ENCODE data around the gene SNX6. TPM values are rescaled to one million over a fixed set of nuclear protein-coding genes. Genes with fewer than 3 reads are reported as not detected.

SNX6 gene
- total and polyA plus RNA-seq, 9 of the 15 experiments (the other 6 are each of a cell fraction or from before 2014, with no cell fraction given): 34.6 to 111 (median 57.5) TPM

DNA sequence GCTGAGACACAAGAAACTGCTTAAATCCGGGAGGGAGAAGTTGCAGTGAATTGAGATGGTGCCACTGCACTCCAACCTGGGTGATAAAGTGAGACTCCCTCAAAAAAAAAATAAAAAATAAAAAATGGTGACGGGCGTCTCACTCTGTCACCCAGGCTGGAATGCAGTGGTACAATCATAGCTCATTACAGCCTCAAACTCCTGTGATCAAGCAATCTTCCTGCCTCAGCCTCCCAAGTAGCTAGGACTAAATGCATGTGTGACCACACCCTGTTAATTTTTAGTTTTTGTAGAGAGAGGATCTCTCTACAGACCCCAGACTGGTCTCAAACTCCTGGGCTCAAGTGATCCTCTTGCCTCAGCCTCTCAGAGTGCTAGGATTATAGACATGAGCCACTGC, 9.1 kb downstream of the SNX6 start:
- Histone ChIP-seq H4K20me1 (replicated peaks; ENCODE audit: control insufficient read depth, insufficient read depth, low read length) (no peaks in the 10 kb centered on the region), H3K9me3 (replicated peaks; ENCODE audit: control insufficient read depth, insufficient read depth, low read depth, low read length) (no peaks in the 10 kb centered on the region), H3K4me3 (no peak overlapping the region), H3K4me2 (ENCODE audit: insufficient read depth, low read length) (no peak overlapping the region), H3K27ac (ENCODE audit: extremely low read depth, low read depth, low read length) (no peak overlapping the region), H3K9ac (ENCODE audit: insufficient read depth in 1 of 2, low read depth in 2 of 2, low read length in 2 of 2) (no peak overlapping the region), H3K27me3 (ENCODE audit: control insufficient read depth in 2 of 2, insufficient read depth in 2 of 2, low read length in 2 of 2) (no peaks in the 10 kb centered on the region), H3K9me1 (ENCODE audit: control insufficient read depth, insufficient read depth, low read length) (peaks cover 3% of the 10 kb centered on the region), H3K4me1 (replicated peaks in 1 of 2; ENCODE audit: control insufficient read depth in 2 of 2, insufficient read depth in 2 of 2, low read length in 2 of 2) (no peaks in the 10 kb centered on the region; a peak in 1 of 5 replicates), H3K79me2 (ENCODE audit: control insufficient read depth, insufficient read depth, low read length) (peaks cover 8% of the 10 kb centered on the region; the same call in 2 of the 3 replicates), H3K36me3 (ENCODE audit: control insufficient read depth, insufficient read depth, low read length) (peaks cover 32% of the 10 kb centered on the region), H2AFZ (ENCODE audit: low read depth, low read length) (no peak overlapping the region)
- WGBS (ENCODE audit: insufficient coverage, low coverage, missing lambda C conversion rate): 82% methylated on average over 3 of the region's 3 CpGs
- in situ Hi-C loops (cut with MboI): no loop called here
- intact Hi-C loops (cut with micrococcal nuclease): no loop called here
- ATAC-seq (no peak), FAIRE-seq (no peak), DNase-seq (ENCODE audit: extremely low read depth in 1 of 4, low spot score in 3 of 4) (no peak)
- TF ChIP-seq, protein P1, sequence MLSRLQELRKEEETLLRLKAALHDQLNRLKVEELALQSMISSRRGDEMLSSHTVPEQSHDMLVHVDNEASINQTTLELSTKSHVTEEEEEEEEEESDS (CRISPR knock-in tag; IDR thresholded peaks at IDR 0.05): no peak
- ChIA-PET CTCF (ENCODE audit: low intra/inter-chr PET ratio) (no interaction called here), POLR2A (interaction anchor here (0.5 kb wide), 1 partner anchor 362 kb away, joined by 3 read pairs; the partner anchor contains the start of gene SRP54)
- BruUV-seq (replicated peaks): no TSS peak

DNA sequence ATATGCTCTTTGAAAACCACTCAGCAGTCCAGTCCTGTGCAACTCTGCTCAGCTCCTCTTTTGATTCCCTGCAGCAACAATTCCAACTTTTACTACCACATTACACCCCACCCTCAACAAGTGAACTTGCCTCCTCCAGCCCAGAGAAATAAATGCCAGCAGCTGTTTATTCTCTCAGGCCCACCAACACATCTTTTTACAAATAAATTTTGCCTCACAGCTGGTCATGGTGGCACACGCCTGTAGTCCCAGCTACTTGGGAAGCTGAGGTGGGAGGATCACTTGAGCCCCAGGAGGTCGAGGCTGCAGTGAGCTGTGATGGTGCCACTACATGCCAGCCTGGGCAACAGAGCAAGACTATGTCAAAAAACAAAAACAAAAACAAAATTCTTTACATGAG, 9.8 kb downstream of the SNX6 start:
- no peaks in the 10 kb centered on the region for H3K27me3 ChIP-seq (ENCODE audit: control insufficient read depth in 2 of 2, insufficient read depth in 2 of 2, low read length in 2 of 2)
- H4K20me1 ChIP-seq (replicated peaks; ENCODE audit: control insufficient read depth, insufficient read depth, low read length): no peaks in the 10 kb centered on the region
- no peak for DNase-seq (ENCODE audit: extremely low read depth in 1 of 4, low spot score in 3 of 4)
- ATAC-seq: no peak
- in situ Hi-C loops (cut with MboI): no loop called here
- no peaks in the 10 kb centered on the region; a peak in 1 of 5 replicates for H3K4me1 ChIP-seq (replicated peaks in 1 of 2; ENCODE audit: control insufficient read depth in 2 of 2, insufficient read depth in 2 of 2, low read length in 2 of 2)
- peaks cover 5% of the 10 kb centered on the region; the same call in 2 of the 3 replicates for H3K79me2 ChIP-seq (ENCODE audit: control insufficient read depth, insufficient read depth, low read length)
- no peaks in the 10 kb centered on the region for H3K9me3 ChIP-seq (replicated peaks; ENCODE audit: control insufficient read depth, insufficient read depth, low read depth, low read length)
- no peak for FAIRE-seq
- 78% methylated on average over 1 of the region's 2 CpGs for WGBS (ENCODE audit: insufficient coverage, low coverage, missing lambda C conversion rate)
- H2AFZ ChIP-seq (ENCODE audit: low read depth, low read length): no peak overlapping the region
- no TSS peak for BruUV-seq (replicated peaks)
- H3K27ac ChIP-seq (ENCODE audit: extremely low read depth, low read depth, low read length): no peak overlapping the region
- ChIA-PET CTCF (ENCODE audit: low intra/inter-chr PET ratio) (no interaction called here), POLR2A (interaction anchor here (1.4 kb wide), 1 partner anchor 9 kb away, joined by 6 read pairs; no protein-coding TSS in a partner anchor)
- H3K9ac ChIP-seq (ENCODE audit: insufficient read depth in 1 of 2, low read depth in 2 of 2, low read length in 2 of 2): no peak overlapping the region
- intact Hi-C loops (cut with micrococcal nuclease): no loop called here
- H3K4me2 ChIP-seq (ENCODE audit: insufficient read depth, low read length): no peak overlapping the region
- H3K4me3 ChIP-seq: no peak overlapping the region
- H3K36me3 ChIP-seq (ENCODE audit: control insufficient read depth, insufficient read depth, low read length): peaks cover 32% of the 10 kb centered on the region
- peaks cover 3% of the 10 kb centered on the region for H3K9me1 ChIP-seq (ENCODE audit: control insufficient read depth, insufficient read depth, low read length)
- no peak for TF ChIP-seq TAF1 (IDR thresholded peaks at IDR 0.05; ENCODE audit: control insufficient read depth, extremely low read depth, insufficient read depth, low read length, severe bottlenecking)
- TF ChIP-seq, protein P2, sequence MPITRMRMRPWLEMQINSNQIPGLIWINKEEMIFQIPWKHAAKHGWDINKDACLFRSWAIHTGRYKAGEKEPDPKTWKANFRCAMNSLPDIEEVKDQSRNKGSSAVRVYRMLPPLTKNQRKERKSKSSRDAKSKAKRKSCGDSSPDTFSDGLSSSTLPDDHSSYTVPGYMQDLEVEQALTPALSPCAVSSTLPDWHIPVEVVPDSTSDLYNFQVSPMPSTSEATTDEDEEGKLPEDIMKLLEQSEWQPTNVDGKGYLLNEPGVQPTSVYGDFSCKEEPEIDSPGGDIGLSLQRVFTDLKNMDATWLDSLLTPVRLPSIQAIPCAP (CRISPR knock-in tag; IDR thresholded peaks at IDR 0.05; ENCODE audit: borderline replicate concordance): no peak
- TF ChIP-seq NFIC (IDR thresholded peaks at IDR 0.05): no peak
- TF ChIP-seq, protein P3, sequence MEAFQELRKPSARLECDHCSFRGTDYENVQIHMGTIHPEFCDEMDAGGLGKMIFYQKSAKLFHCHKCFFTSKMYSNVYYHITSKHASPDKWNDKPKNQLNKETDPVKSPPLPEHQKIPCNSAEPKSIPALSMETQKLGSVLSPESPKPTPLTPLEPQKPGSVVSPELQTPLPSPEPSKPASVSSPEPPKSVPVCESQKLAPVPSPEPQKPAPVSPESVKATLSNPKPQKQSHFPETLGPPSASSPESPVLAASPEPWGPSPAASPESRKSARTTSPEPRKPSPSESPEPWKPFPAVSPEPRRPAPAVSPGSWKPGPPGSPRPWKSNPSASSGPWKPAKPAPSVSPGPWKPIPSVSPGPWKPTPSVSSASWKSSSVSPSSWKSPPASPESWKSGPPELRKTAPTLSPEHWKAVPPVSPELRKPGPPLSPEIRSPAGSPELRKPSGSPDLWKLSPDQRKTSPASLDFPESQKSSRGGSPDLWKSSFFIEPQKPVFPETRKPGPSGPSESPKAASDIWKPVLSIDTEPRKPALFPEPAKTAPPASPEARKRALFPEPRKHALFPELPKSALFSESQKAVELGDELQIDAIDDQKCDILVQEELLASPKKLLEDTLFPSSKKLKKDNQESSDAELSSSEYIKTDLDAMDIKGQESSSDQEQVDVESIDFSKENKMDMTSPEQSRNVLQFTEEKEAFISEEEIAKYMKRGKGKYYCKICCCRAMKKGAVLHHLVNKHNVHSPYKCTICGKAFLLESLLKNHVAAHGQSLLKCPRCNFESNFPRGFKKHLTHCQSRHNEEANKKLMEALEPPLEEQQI (IDR thresholded peaks at IDR 0.05): no peak
- TF ChIP-seq, protein P4, sequence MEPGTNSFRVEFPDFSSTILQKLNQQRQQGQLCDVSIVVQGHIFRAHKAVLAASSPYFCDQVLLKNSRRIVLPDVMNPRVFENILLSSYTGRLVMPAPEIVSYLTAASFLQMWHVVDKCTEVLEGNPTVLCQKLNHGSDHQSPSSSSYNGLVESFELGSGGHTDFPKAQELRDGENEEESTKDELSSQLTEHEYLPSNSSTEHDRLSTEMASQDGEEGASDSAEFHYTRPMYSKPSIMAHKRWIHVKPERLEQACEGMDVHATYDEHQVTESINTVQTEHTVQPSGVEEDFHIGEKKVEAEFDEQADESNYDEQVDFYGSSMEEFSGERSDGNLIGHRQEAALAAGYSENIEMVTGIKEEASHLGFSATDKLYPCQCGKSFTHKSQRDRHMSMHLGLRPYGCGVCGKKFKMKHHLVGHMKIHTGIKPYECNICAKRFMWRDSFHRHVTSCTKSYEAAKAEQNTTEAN (CRISPR knock-in tag; IDR thresholded peaks at IDR 0.05): no peak
- TF ChIP-seq KDM1A (IDR thresholded peaks at IDR 0.05): no peak
- TF ChIP-seq MAFG (tag; conservative IDR thresholded peaks at IDR 0.05): no peak
- TF ChIP-seq NCOR1 (IDR thresholded peaks at IDR 0.05): no peak
- TF ChIP-seq POLR2AphosphoS5 (IDR thresholded peaks at IDR 0.05; ENCODE audit: control insufficient read depth, insufficient read depth, low read depth, low read length): no peak
- no peak for TF ChIP-seq POLR2B (IDR thresholded peaks at IDR 0.05; ENCODE audit: low read depth, partially characterized antibody)
- TF ChIP-seq PHB (CRISPR knock-in tag; IDR thresholded peaks at IDR 0.05): no peak

All from K562 (cell line).